ENCODE measurements around the gene PAPOLA. TPM values are rescaled to one million over a fixed set of nuclear protein-coding genes. Genes with fewer than 3 reads are reported as not detected.

Gene PAPOLA
- total RNA-seq, 1 experiment from 2014 or later, result 52.9 TPM

Other genes with a start within 250 kb of the PAPOLA start
- not detected in 2 replicates for gene BDKRB1, start 246.2 kb upstream of the PAPOLA start, total RNA-seq (2014; rRNA removed; shearing (Covaris generic))
- 5.8 and 6.1 TPM in 2 replicates for gene ATG2B, start 139.0 kb upstream of the PAPOLA start, total RNA-seq (2014; rRNA removed; shearing (Covaris generic))
- 8.8 and 16.9 TPM in 2 replicates for gene GSKIP, start 138.9 kb upstream of the PAPOLA start, total RNA-seq (2014; rRNA removed; shearing (Covaris generic))
- 0.23 TPM in 1 of 2 replicates, not detected in the other for gene AK7, start 110.3 kb upstream of the PAPOLA start, total RNA-seq (2014; rRNA removed; shearing (Covaris generic))

Data from HT-29 (cell line).